AG08396 (cell line): ENCODE results near the gene TMED4.

Source experiments
- DNase-seq: peaks from one replicate; pipeline ENCODE4 v3.0.0; 2012; ENCODE audit warnings: low spot score, mixed read lengths

TMED4 gene

DNA sequence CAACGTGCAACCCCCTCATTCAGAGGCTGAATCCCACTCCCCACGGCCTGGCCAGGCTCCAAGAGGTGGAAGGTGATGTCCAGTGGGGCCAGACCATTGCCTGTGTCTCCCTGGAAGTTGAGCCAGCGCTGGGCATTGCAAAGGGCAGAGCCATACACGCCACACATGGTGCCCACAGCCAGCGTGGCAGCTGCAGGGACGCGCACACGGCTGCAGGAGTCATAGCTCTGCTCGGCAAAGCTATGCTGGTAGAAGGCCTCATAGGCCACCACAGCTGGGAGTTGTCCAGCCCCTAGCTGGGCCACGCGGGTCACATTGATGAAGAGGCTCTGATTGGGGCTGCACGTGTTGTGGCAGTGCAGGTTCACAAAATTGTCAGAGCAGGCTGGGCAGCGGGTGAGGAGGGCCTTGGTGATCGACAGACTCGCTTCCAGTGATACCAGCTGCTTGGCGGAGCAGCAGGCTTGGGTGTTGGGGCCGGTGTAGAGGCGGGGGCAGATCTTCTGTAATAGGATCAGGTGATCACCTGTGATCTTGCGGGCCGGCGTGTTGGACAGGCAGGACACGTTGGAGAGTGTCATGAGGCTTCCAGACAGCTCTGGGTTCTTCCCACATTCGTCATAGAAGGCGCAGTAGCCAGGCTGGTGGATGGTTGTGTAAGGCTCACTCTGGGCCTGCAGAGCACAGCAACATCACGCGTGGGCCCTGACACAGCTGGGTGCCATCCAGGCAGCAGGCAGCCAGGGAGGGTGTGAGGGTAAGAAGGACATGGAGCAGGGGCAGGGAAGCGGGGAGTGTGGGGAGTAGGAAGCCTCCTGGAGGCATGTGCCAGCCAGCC, 42.1 kb downstream of the TMED4 start:
- no peak for DNase-seq

DNA sequence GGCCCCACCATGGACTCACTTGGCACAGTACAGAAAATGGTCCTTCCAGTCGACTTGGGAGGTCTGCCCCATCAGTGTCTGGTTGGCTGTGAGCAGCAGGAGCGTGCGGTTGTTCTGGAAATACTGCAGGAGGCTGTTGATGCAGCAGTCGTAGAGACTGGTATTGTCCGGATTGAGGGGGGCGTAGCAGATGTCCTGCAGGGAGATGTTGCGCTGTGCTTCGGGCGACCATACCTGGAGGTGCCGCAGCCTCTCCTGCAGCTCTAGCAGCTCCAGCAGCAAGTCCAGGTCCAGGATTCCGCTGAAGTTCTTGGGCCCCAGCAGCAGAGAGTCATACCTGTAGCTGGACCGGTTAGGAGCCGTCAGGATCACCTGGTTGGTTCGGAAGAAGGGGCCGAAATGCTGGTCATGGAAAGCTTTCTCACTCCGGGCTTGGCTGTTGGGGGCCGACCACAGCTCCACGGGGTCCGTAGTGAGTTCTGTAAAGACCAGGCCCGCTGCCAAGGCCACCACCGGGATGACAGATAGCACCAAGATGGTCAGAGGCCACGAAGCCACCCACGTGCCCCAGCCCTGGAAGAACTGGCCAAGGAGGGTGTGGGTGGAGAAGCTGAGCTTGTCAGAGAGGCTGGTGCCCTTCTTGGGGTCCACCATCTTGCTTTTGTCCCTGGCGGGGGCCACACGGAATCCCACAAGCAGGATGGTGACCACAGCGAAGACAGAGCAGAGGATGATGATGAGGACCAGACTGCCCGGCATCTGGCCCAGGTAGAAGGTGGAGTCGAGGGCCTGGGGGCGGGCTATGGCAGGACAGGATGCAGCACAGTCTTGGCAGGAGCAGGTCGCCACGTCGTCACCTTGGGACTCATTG, 43.0 kb downstream of the TMED4 start:
- no peak for DNase-seq

DNA sequence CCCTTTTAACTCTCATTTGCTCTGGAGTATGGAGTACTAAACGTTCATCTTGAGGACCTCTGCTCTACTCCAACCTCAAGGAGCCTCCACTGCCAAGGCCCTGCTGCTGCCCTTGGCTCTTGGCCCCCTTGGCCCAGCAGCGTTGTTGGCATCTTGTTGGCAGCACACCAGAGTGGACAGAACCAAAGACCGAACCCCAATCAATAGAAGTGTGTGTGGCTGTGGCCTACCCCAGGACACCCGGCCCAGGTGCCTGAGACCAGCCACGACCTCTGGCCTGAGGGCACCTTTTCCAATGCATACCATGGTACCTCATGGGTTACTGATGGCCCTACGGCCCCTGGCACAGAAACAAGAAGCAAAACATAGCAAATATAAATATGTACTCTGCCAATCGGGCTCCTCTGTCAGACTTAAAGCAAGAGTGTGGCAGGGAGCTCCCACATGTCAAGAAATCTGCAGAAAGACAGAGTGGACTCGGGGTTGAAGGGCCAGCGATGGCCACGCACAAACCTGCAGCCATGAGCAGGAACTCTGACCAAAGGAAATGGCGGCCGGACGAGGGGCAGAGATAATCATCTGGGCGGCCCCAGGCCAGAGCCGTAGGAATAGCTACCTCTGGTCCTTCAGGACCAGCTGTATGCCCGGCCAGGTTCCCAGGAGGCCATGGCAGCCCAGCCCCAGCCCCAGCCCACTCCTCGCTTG, 43.8 kb downstream of the TMED4 start:
- DNase-seq: no peak

DNA sequence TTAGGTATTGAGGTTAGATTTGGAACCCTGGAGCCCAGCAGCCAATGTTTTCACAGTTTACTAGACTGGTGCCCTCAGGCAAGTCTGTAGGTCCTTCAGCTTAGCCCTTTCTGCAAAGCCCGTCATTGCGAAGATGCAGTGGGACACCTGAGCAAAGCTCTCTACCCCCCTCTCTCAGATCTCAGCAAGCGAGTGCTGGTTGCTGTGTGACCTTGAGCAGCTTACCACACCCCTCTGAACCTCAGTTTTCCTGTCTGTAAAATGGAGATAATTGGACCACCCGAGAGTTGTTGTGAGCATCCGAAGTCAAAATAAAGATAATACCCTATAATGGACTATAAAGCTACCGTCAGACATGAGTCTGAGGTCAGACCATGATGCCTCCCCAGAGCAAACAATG, 44.6 kb downstream of the TMED4 start:
- no peak for DNase-seq

DNA sequence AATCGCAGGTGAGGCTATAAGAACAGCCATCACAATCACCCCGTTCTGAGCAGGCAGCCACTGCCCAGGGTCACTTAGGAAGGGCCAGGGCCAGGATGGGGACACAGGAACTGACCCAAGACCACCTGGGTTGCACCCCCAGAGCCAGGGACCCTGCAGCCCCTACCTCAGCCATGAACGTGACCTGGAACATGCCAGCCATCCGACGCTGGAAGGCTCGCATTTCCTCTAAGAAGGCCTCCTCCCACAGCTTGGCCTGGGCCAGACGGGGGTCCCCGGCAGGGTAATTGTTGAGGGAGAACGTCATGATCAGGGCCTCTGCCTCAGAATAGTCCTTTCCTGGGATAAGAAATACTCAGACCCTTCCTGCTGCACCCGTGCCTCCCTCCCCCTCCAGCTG, 45.9 kb downstream of the TMED4 start:
- DNase-seq: no peak

DNA sequence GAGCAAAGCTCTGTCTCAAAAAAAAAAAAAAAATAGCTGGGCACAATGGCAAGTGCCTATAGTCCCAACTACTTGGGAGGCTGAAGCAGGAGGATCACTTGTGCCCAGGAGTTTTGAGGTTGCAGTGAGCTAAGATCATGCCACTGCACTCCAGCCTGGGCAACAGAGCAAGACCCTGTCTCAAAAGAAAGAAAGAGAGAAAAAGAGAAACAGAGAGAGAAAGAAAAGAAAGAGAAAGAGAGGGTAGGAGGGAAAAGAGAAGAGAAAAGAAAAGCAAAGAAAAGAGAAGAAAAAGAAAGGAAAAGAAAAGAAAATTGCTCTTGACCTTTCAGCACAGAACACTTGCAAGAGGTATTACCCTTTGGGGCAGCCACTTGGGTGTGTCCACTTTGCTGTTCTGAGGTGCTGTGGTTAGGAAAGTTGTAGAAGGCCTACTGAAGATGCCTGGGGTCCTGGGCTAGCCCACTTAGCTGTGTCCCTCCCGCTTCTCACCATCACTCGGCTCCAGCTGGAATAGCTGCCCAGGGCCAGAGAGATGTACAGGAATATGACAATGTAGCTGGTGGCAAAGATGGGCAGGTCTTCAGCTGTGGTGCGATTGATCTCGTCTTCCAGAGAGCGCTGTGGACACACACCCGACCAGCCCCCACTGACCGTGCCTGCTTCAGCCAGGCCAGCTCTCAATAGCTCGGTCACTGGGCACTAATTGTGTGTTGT, 46.5 kb downstream of the TMED4 start:
- no peak for DNase-seq

DNA sequence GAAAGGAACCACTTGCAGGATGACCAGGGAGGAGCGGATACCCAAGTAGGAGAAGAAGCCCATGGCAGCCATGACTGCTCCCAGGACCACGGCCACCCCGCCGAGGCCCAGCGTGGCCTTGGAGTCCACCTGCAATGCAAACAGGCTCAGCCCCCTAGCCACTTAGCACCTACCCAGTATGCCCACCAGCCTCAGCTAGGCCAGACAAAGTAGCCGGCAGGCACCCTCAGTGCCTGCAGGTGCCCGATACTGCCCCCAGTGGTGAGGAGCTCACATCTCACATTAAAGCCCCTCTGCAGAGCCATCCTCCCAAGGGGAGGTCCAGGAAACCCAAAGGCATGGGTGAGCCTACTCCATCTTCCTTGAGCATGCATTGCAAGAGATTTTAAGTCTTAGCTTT, 47.5 kb downstream of the TMED4 start:
- peak; percentile 63 for DNase-seq

DNA sequence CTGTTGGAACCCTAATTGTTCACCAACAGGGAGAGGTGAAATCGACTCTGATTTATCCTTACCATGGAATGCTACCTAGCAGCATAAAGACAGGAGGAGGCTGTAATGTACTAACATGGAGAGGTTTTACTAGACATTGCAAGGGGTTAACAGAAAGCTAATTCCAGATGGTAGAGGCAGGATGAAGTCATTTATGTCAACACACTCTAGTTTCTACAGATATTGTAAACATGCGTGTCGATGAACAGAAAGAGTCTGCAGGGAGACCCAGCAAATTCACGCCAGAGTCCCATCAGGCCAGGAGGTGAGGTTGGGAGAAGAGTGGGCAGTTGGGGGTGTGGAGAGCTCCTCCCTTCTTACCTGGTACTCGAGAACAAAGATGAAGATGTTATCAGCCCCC, 47.9 kb downstream of the TMED4 start:
- peak; percentile 54 for DNase-seq

DNA sequence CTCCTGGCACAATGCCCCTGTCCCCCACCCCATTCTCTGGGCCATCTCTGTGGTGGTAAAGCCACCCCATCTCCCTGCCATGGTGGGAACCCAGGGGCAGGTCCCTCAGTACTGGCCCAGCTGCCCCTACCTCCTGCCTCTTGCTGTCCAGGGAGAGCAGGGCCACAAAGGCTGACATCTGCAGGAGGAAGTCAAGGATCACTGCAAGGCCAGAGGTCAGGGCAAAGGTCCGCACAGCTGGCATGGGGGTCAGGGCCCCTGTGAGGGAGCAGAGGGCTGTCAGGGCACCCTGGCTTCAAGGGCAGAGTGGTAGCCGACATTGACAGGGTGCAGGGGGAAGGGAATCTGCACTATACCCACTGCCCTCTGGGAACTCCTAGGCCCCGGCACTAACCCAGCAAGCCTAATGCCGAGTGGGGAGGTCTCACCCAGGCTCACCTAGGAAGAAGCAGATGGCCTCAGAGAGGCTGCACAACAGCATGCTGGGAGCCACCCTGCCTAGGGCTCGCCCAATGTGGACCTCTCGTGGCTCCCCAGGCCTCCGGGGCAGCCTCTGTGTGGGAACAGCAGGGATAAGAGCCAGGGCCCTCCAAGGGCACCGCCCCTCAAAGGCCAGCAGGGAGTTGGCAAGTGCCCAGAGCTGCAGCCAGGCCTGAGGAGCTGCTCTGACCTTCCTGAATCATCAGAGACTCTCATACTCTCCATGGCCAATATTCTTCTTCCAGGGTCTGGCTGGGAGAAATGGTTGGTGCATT, 48.6 kb downstream of the TMED4 start:
- peak; percentile 59 for DNase-seq

DNA sequence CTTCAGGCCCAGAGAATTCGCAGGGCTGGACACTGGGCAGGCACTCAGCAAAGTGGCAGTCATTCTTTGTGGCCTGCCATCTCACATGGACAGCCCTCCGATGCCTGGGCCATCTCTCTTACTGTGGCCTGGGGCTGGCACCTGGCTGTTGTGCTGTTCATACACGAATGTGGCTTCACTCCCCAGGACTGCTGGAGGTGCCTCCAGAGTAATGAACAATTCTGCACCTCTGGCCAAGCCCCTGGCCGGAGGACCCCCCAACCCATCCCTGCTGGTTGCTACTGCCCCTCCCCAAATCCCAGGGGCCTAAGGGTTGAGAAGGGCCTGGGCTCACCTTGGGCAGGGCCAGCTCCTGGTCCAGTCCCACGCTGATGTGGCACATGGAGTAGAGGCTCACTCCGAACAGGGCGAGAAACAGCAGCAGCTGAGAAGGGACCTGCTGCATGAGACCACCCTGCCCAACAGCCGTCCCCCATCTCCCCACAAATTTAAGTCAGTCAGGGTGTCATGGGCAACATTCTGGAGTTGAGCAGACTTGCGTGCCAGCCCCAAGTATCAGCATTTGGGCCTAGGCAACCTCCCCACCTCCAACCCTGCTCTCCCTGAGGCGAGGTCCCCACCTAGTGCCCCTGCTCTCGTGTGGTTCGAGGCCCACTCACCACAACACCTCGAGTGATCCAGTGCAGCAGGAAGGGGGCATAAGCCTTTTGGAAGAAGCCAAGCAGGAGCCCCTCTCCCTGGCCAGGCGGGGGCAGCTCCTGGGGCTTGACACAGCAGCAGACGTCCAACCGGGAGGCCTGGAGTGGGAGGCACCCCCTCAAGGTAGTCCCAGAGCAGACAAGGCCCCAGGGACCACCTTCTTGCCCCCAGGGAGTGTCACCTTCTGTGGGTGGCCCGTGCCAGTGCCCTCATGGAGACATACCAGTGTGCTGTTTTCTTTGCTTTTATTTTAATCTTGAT, 50.3 kb downstream of the TMED4 start:
- DNase-seq: no peak

DNA sequence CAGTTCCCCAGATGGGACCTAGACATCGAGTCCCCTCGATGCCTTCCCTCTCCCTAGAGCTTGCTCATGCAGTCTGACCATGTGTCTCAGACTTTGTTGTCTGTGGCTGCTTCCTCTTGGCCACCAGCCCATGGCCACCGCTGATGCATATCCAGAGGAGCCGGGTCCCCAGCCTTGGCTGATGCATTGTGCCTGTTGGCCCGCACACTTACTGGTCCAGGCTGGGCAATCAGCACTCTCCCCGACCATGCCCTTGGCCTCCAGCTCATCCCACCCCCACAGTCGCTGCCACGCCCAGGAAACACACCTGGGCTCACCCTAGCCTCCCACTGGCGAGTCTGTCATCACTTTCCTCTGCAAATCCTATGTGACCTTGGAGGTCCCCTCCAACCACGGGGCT, 51.0 kb downstream of the TMED4 start:
- no peak for DNase-seq
